Upper lobe of left lung (tissue), 4 donors: Measurements from ENCODE around the gene PLEKHA1.

ENCODE experiments used
- CTCF ChIP-seq, 6 experiments: fragments of 450-650 bp in 4 of 6; fragments of 200-600 bp in 2 of 6; sonication (generic) in 2 of 6; IDR thresholded peaks; one replicate each; pipeline ENCODE4 v1.5.1; 2016 to 2019; ENCODE audit warnings: antibody characterized with exemption in 6 of 6
- EP300 ChIP-seq, 4 donors: sonication (generic); formaldehyde crosslinking; IDR thresholded peaks; one replicate each; pipeline ENCODE4 v1.5.1; 2017; ENCODE audit warnings: antibody characterized with exemption in 4 of 4, control low read depth in 2 of 4
- POLR2A ChIP-seq, 4 donors: fragments of 450-650 bp; IDR thresholded peaks; one replicate each; pipeline ENCODE4 v1.5.1; 2016 to 2017; ENCODE audit warnings: antibody characterized with exemption in 4 of 4, mild to moderate bottlenecking in 2 of 4
- POLR2AphosphoS5 ChIP-seq, 2 donors: sonication (generic); formaldehyde crosslinking; IDR thresholded peaks; one replicate each; pipeline ENCODE4 v1.5.1; 2017; ENCODE audit warnings: antibody characterized with exemption in 2 of 2

DNA sequence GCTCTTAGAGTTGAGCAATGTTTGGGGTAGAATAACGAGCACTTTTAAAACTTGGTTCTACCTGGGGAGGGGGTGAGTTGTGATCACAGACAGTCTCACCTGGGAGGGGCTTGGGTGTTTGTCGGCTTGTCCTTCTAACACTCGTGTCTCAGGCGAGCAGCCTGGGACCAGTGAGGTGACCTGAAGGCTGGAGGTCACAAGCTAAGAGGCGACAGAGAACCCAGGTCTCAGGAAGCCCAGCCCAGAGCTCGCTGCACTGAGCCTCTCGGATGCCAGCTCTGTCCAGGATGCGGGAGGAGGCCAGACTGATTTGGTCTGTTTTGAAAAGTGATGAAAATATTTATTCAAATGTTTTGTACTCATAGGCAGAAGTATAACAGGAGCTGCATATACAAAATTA, 98.6 kb downstream of the PLEKHA1 start:
- TF ChIP-seq CTCF (IDR thresholded peaks at IDR 0.05) (no peak), POLR2AphosphoS5 (IDR thresholded peaks at IDR 0.05) (no peak), EP300 (IDR thresholded peaks at IDR 0.05) (no peak), POLR2A (IDR thresholded peaks at IDR 0.05) (no peak)
